Measurements from ENCODE around the gene HSPA4L.
A peak's percentile ranks its signal among the peaks of the same experiment; 100 is the strongest.

The HSPA4L gene

GRCh38 chr4:127791391-127791790 is 9.3 kb downstream of the HSPA4L start:
- Mint-ChIP-seq H3K27ac (peak overlapping the region in 1 of 3 experiments; percentile 2), H3K4me1 (no peaks in the 10 kb centered on the region), H3K27me3 (ENCODE audit: low read depth) (no peaks in the 10 kb centered on the region), H3K36me3 (ENCODE audit: low read depth) (no peaks in the 10 kb centered on the region), H3K9me3 (no peaks in the 10 kb centered on the region), H3K4me3 (no peak overlapping the region)
- TF ChIP-seq, protein P1, sequence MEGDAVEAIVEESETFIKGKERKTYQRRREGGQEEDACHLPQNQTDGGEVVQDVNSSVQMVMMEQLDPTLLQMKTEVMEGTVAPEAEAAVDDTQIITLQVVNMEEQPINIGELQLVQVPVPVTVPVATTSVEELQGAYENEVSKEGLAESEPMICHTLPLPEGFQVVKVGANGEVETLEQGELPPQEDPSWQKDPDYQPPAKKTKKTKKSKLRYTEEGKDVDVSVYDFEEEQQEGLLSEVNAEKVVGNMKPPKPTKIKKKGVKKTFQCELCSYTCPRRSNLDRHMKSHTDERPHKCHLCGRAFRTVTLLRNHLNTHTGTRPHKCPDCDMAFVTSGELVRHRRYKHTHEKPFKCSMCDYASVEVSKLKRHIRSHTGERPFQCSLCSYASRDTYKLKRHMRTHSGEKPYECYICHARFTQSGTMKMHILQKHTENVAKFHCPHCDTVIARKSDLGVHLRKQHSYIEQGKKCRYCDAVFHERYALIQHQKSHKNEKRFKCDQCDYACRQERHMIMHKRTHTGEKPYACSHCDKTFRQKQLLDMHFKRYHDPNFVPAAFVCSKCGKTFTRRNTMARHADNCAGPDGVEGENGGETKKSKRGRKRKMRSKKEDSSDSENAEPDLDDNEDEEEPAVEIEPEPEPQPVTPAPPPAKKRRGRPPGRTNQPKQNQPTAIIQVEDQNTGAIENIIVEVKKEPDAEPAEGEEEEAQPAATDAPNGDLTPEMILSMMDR (IDR thresholded peaks at IDR 0.05; ENCODE audit: unreplicated experiment in 3 of 3) = no peak

DNA sequence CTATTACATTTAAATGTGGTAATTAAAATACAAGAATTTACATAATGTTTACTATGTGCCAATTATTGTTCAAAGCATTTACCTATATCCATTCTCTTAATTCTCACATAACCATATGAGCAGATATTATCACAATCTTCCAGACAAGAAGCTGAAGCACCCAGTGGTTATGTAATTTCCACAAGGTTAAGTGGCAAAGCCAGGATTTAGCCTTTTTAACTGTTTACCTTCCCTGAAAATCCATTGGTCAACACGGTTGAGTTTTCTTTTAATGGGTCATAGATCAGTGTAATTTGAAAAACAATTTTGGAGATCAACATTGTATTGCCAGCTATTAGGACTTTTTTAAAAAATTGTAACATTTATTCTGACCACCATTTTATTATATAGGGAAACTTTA is 11.4 kb downstream of the HSPA4L start:
- Mint-ChIP-seq H3K4me1 (no peaks in the 10 kb centered on the region), H3K36me3 (ENCODE audit: low read depth) (no peaks in the 10 kb centered on the region), H3K4me3 (no peak overlapping the region), H3K27me3 (ENCODE audit: low read depth) (no peaks in the 10 kb centered on the region), H3K27ac (no peak overlapping the region), H3K9me3 (no peaks in the 10 kb centered on the region)
- TF ChIP-seq, protein P1 (IDR thresholded peaks at IDR 0.05; ENCODE audit: unreplicated experiment in 3 of 3) = no peak

- Mint-ChIP-seq H3K9me3 (no peaks in the 10 kb centered on the region), H3K27me3 (ENCODE audit: low read depth) (no peaks in the 10 kb centered on the region), H3K4me3 (no peak overlapping the region), H3K27ac (no peak overlapping the region), H3K4me1 (no peaks in the 10 kb centered on the region), H3K36me3 (ENCODE audit: low read depth) (no peaks in the 10 kb centered on the region)
- TF ChIP-seq, protein P1 (IDR thresholded peaks at IDR 0.05; ENCODE audit: unreplicated experiment in 3 of 3) = no peak
Measured at GRCh38 chr4:127799711-127800110, 17.6 kb downstream of the HSPA4L start.

GRCh38 chr4:127809173-127809800 is 27.2 kb downstream of the HSPA4L start:
- TF ChIP-seq, protein P1 (IDR thresholded peaks at IDR 0.05; ENCODE audit: unreplicated experiment in 3 of 3) = peak in 1 of 3 experiments; percentile 5
- Mint-ChIP-seq H3K27ac (no peak overlapping the region), H3K36me3 (ENCODE audit: low read depth) (no peaks in the 10 kb centered on the region), H3K27me3 (ENCODE audit: low read depth) (no peaks in the 10 kb centered on the region), H3K4me3 (no peak overlapping the region), H3K9me3 (no peaks in the 10 kb centered on the region), H3K4me1 (no peaks in the 10 kb centered on the region)

DNA sequence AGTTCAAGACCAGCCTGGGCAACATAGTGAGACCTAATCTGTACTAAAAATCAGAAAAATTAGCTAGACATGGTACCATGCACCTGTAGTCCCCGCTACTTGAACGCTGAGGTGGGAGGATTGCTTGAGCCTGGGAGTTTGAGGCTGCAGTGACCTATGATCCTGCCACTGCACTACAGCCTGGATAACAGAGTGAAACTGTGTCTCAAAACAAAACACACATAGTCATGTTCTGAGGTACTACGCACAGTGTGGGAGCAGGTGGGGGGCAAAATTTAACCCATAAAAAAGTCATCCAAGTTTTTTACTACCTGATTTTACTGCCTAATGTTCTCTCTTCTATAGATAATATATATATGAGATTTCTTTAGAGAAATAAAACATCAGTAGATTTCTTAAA is 28.4 kb downstream of the HSPA4L start:
- Mint-ChIP-seq H3K4me1 (no peaks in the 10 kb centered on the region), H3K9me3 (no peaks in the 10 kb centered on the region), H3K4me3 (no peak overlapping the region), H3K27me3 (ENCODE audit: low read depth) (no peaks in the 10 kb centered on the region), H3K27ac (no peak overlapping the region), H3K36me3 (ENCODE audit: low read depth) (no peaks in the 10 kb centered on the region)
- TF ChIP-seq, protein P1 (IDR thresholded peaks at IDR 0.05; ENCODE audit: unreplicated experiment in 3 of 3) = no peak

DNA sequence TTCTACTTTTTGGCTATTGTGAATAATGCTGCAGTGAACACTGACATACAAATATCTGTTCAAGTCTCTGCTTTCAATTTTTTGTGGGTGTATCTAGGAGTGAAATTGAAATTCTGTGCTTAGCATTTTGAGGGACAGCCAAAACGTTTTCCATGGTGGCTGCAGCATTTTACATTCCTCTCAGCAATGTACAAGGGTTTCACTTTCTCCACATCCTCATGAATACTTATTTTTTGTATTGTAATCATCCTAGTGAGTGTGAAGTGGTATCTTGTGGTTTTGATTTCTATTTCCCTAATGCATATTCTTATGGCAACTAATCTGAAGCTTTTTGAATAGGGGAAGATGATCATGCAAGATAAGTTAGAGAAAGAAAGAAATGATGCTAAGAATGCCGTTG is 40.3 kb downstream of the HSPA4L start:
- no peaks in the 10 kb centered on the region for H3K4me1 Mint-ChIP-seq
- H3K4me3 Mint-ChIP-seq = no peak overlapping the region

More for the DNA sequence above, 40.3 kb downstream of the HSPA4L start:
- Mint-ChIP-seq H3K27ac (no peak overlapping the region), H3K27me3 (ENCODE audit: low read depth) (no peaks in the 10 kb centered on the region), H3K36me3 (ENCODE audit: low read depth) (no peaks in the 10 kb centered on the region), H3K9me3 (no peaks in the 10 kb centered on the region)
- TF ChIP-seq, protein P1 (IDR thresholded peaks at IDR 0.05; ENCODE audit: unreplicated experiment in 3 of 3) = no peak

All from nephron (organoid).